Activated CD4-positive, alpha-beta T cell treated with anti-CD3 and anti-CD28 coated beads, Interleukin-2, amount 10 ng/mL, durations not matched to agents 24 days and 14 days (primary cell): ENCODE data around the gene GAB2. TPM values are rescaled to one million over a fixed set of nuclear protein-coding genes. Genes with fewer than 3 reads are reported as not detected.

Experiments
- DNase-seq: peaks from one replicate; pipeline ENCODE4 v3.0.0; 2022
- H3K27ac Mint-ChIP-seq: one replicate; pipeline ENCODE4 v1.8.0; 2022; ENCODE audit warnings: mild to moderate bottlenecking, mixed read lengths
- H3K27me3 Mint-ChIP-seq: one replicate; pipeline ENCODE4 v1.8.0; 2022; ENCODE audit warnings: mixed read lengths
- H3K36me3 Mint-ChIP-seq: one replicate; pipeline ENCODE4 v1.8.0; 2022; ENCODE audit warnings: low read depth, mild to moderate bottlenecking, mixed read lengths
- H3K4me1 Mint-ChIP-seq: one replicate; pipeline ENCODE4 v1.8.0; 2021; ENCODE audit warnings: mixed read lengths
- H3K4me3 Mint-ChIP-seq: one replicate; pipeline ENCODE4 v1.8.0; 2022; ENCODE audit warnings: mild to moderate bottlenecking, moderate library complexity, mixed read lengths
- H3K9me3 Mint-ChIP-seq: one replicate; pipeline ENCODE4 v1.8.0; 2021; ENCODE audit warnings: mixed read lengths
- intact Hi-C: fragments of 100-400 bp; cut with micrococcal nuclease; formaldehyde crosslinking; loops from one replicate; pipeline ENCODE4 v1.15.1; 2023
- total RNA-seq: library from RNA; stranded (reverse); gene quantifications from 2 replicates; pipeline ENCODE4 v1.2.3, GENCODE V29; 2022

GAB2 gene
- total RNA-seq, 1 donor from 2014 or later, result 16.1 TPM

- Mint-ChIP-seq H3K27ac (no peak overlapping the region), H3K4me3 (no peak overlapping the region), H3K4me1 (peaks cover 13% of the 10 kb centered on the region), H3K27me3 (no peaks in the 10 kb centered on the region), H3K36me3 (peaks cover 46% of the 10 kb centered on the region), H3K9me3 (peaks cover 16% of the 10 kb centered on the region)
- DNase-seq, result no peak
- intact Hi-C loops, result no loop called here
Measured at GRCh38 chr11:78268591-78269410, 148.8 kb downstream of the GAB2 start.

DNA sequence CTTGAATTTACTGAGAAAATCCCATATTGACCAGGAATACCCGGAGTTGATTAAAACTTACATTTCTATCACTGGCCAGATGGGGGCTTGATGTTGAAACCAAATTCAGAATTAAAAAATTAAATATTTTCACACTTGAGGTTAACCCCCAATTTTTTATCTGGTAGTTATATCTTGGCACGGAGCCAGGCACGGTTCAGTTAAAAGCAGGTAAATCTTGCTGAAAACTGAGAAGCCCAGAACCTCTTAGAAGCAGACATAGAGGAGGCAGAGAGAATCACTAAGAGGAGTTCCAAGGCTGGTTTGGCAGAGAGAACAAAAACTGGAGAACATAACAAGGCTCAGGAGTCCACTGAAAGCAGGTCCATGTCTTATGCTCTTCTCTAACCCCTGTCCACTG, 151.2 kb downstream of the GAB2 start:
- peaks cover 22% of the 10 kb centered on the region for H3K36me3 Mint-ChIP-seq
- H3K9me3 Mint-ChIP-seq, result no peaks in the 10 kb centered on the region
- peaks cover 15% of the 10 kb centered on the region for H3K4me1 Mint-ChIP-seq
- intact Hi-C loops, result no loop called here
- no peak overlapping the region for H3K4me3 Mint-ChIP-seq
- no peaks in the 10 kb centered on the region for H3K27me3 Mint-ChIP-seq
- no peak for DNase-seq
- H3K27ac Mint-ChIP-seq, result no peak overlapping the region

GRCh38 chr11:78265326-78265725, 152.3 kb downstream of the GAB2 start:
- no peak overlapping the region for H3K27ac Mint-ChIP-seq
- H3K4me3 Mint-ChIP-seq, result no peak overlapping the region
- DNase-seq, result no peak
- no peaks in the 10 kb centered on the region for H3K9me3 Mint-ChIP-seq
- peaks cover 15% of the 10 kb centered on the region for H3K4me1 Mint-ChIP-seq
- H3K27me3 Mint-ChIP-seq, result no peaks in the 10 kb centered on the region
- peaks cover 16% of the 10 kb centered on the region for H3K36me3 Mint-ChIP-seq
- intact Hi-C loops, result no loop called here

DNA sequence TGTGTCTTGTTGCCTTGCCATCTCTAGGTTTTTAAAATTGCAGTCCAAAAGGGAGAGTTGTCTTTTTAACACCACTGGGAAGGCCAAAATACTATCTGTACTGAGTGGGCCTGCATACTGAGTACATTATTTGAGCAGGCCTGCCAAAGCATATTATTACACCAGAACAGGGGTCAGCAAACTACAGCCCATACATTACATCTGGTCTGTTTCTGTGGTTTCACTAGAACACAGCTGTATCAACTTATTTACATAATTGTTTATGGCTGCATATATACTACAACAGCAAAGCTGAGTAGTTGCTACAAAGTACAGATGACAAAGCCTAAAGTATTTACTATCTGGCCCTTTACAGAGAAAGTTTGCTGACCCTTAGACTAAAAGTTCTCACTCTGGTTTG, 154.9 kb downstream of the GAB2 start:
- H3K4me1 Mint-ChIP-seq, result peaks cover 12% of the 10 kb centered on the region
- H3K4me3 Mint-ChIP-seq, result no peak overlapping the region
- H3K36me3 Mint-ChIP-seq, result peaks cover 9% of the 10 kb centered on the region
- no peaks in the 10 kb centered on the region for H3K9me3 Mint-ChIP-seq
- intact Hi-C loops, result no loop called here
- H3K27ac Mint-ChIP-seq, result no peak overlapping the region
- DNase-seq, result no peak
- no peaks in the 10 kb centered on the region for H3K27me3 Mint-ChIP-seq

- Mint-ChIP-seq H3K27me3 (no peaks in the 10 kb centered on the region), H3K27ac (no peak overlapping the region), H3K36me3 (peaks cover 8% of the 10 kb centered on the region)
Measured at GRCh38 chr11:78262238-78262637, 155.4 kb downstream of the GAB2 start.

DNA sequence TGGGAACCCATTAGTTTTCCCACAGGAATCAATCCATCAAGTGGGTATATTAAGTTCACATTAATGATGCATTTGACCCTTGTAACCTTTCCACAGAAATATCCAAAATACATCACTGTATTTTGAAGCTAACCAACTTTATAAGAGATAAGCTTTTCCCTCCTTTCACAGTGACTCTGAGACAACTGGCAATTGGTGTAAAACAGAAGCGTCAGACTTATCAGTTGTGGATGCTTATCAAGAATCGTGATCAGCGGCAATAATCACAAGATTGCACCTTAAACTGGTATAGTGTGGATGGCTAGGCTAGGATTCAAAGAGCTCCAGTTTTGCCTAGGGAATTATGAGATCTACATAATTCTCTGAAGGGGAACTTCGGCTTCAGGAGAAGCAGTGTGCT, 155.8 kb downstream of the GAB2 start:
- Mint-ChIP-seq H3K4me3 (no peak overlapping the region), H3K27me3 (no peaks in the 10 kb centered on the region), H3K36me3 (peaks cover 7% of the 10 kb centered on the region), H3K4me1 (peaks cover 12% of the 10 kb centered on the region), H3K9me3 (no peaks in the 10 kb centered on the region), H3K27ac (no peak overlapping the region)
- no peak for DNase-seq
- intact Hi-C loops, result no loop called here

More at GRCh38 chr11:78262238-78262637, 155.4 kb downstream of the GAB2 start:
- intact Hi-C loops, result no loop called here
- Mint-ChIP-seq H3K9me3 (no peaks in the 10 kb centered on the region), H3K4me3 (no peak overlapping the region), H3K4me1 (peaks cover 12% of the 10 kb centered on the region)
- no peak for DNase-seq

DNA sequence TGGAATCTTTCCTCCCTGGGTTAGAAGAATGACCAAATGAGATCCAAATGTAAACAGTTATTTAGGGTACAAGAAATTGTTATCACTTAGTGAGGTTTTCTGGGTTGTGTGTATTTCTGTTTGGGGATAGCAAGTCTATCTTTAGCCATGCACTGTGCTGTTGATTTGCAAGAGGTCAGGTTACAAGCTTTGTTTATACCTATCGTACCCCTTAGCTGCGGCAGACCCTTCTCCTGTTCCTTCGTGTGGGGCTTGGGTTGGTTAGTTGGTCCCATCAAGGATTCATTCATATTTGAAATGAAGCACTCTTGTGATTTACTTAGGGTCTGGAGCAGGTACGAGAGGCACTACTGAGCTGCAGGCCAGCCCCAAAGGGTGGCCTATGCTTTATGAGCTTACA, 156.3 kb downstream of the GAB2 start:
- H3K9me3 Mint-ChIP-seq, result no peaks in the 10 kb centered on the region

GRCh38 chr11:78259777-78260487, 157.7 kb downstream of the GAB2 start:
- Mint-ChIP-seq H3K36me3 (peaks cover 6% of the 10 kb centered on the region), H3K4me1 (peaks cover 6% of the 10 kb centered on the region), H3K27me3 (no peaks in the 10 kb centered on the region), H3K4me3 (no peak overlapping the region), H3K27ac (no peak overlapping the region), H3K9me3 (no peaks in the 10 kb centered on the region)
- no peak for DNase-seq
- intact Hi-C loops, result no loop called here

More for the DNA sequence above, 156.3 kb downstream of the GAB2 start:
- intact Hi-C loops, result no loop called here
- H3K36me3 Mint-ChIP-seq, result peaks cover 3% of the 10 kb centered on the region
- peaks cover 7% of the 10 kb centered on the region for H3K4me1 Mint-ChIP-seq
- H3K27ac Mint-ChIP-seq, result no peak overlapping the region
- DNase-seq, result no peak
- H3K4me3 Mint-ChIP-seq, result no peak overlapping the region
- no peaks in the 10 kb centered on the region for H3K27me3 Mint-ChIP-seq

GRCh38 chr11:78257654-78258053, 160.0 kb downstream of the GAB2 start:
- DNase-seq, result no peak
- Mint-ChIP-seq H3K4me1 (peaks cover 5% of the 10 kb centered on the region), H3K27ac (no peak overlapping the region), H3K4me3 (no peak overlapping the region), H3K9me3 (no peaks in the 10 kb centered on the region), H3K36me3 (peaks cover 8% of the 10 kb centered on the region), H3K27me3 (no peaks in the 10 kb centered on the region)
- intact Hi-C loops, result no loop called here

DNA sequence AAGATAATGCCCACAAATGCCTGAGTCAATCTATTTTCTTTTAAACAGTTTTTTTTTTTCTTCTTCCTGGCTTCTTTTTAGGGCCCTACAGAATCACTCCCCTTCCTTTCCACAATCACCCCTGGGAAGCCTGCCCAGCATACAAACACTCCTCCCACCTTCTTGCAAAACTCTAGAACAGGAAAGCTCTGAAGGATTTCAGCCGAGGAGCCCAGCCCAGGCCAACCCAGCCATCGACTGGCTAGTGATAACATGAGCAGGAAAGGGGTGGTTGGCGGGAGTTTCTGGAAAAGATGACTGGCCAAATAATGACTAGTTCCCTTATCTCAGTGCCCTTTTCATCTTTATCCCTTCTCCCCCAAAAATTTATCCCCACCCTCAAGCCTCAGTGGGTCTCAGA, 160.7 kb downstream of the GAB2 start:
- Mint-ChIP-seq H3K27ac (no peak overlapping the region), H3K4me1 (peaks cover 5% of the 10 kb centered on the region), H3K4me3 (no peak overlapping the region), H3K36me3 (peaks cover 8% of the 10 kb centered on the region), H3K27me3 (no peaks in the 10 kb centered on the region), H3K9me3 (no peaks in the 10 kb centered on the region)
- no peak for DNase-seq
- intact Hi-C loops, result no loop called here

DNA sequence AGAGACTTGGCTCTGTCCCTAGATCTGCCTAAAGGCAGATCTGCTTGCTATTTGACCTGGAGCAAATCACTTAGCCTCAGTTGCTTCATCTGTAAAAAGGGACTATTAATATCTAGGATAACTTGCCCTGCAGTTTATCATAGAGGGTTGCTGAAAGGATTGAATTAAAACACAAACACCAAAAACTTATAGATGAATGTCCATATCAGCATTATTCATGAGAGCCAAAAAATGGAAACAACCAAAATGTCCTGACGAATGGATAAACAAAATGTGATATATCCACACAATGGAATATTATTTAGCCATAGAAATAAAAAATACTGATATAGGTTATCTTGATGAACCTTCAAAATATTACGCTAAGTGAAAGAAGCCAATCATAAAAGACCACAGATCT, 161.7 kb downstream of the GAB2 start:
- no peak for DNase-seq
- H3K36me3 Mint-ChIP-seq, result peaks cover 8% of the 10 kb centered on the region
- H3K9me3 Mint-ChIP-seq, result no peaks in the 10 kb centered on the region
- peaks cover 7% of the 10 kb centered on the region for H3K4me1 Mint-ChIP-seq
- intact Hi-C loops, result no loop called here
- H3K27ac Mint-ChIP-seq, result no peak overlapping the region
- H3K27me3 Mint-ChIP-seq, result no peaks in the 10 kb centered on the region
- H3K4me3 Mint-ChIP-seq, result no peak overlapping the region

DNA sequence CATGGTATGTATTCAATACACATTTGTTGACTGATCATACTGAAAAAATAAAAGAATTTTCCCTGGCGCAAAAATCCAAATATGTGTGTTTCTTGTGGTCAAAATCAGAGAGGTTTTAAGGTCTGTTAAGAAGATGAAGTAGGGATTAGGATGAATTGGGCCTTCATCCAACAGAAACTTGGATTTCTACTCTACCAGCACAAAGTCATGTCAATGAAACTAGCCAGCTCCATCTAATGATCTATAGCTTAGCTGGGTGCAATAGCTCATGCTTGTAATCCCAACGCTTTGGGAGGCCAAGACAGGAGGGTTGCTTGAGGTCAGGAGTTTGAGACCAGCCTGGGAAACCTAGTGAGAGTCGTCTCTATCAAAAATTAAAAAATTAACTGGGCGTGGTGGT, 163.4 kb downstream of the GAB2 start:
- no peak overlapping the region for H3K4me3 Mint-ChIP-seq
- H3K27ac Mint-ChIP-seq, result no peak overlapping the region
- no peaks in the 10 kb centered on the region for H3K27me3 Mint-ChIP-seq
- no peak for DNase-seq
- peaks cover 12% of the 10 kb centered on the region for H3K4me1 Mint-ChIP-seq
- H3K36me3 Mint-ChIP-seq, result peaks cover 17% of the 10 kb centered on the region
- H3K9me3 Mint-ChIP-seq, result no peaks in the 10 kb centered on the region
- intact Hi-C loops, result no loop called here

- H3K36me3 Mint-ChIP-seq, result peaks cover 21% of the 10 kb centered on the region
- no peak overlapping the region for H3K27ac Mint-ChIP-seq
- H3K4me3 Mint-ChIP-seq, result no peak overlapping the region
- no peak for DNase-seq
- intact Hi-C loops, result no loop called here
- H3K27me3 Mint-ChIP-seq, result no peaks in the 10 kb centered on the region
- H3K9me3 Mint-ChIP-seq, result no peaks in the 10 kb centered on the region
- peaks cover 13% of the 10 kb centered on the region for H3K4me1 Mint-ChIP-seq
Measured at GRCh38 chr11:78253797-78254196, 163.8 kb downstream of the GAB2 start.

DNA sequence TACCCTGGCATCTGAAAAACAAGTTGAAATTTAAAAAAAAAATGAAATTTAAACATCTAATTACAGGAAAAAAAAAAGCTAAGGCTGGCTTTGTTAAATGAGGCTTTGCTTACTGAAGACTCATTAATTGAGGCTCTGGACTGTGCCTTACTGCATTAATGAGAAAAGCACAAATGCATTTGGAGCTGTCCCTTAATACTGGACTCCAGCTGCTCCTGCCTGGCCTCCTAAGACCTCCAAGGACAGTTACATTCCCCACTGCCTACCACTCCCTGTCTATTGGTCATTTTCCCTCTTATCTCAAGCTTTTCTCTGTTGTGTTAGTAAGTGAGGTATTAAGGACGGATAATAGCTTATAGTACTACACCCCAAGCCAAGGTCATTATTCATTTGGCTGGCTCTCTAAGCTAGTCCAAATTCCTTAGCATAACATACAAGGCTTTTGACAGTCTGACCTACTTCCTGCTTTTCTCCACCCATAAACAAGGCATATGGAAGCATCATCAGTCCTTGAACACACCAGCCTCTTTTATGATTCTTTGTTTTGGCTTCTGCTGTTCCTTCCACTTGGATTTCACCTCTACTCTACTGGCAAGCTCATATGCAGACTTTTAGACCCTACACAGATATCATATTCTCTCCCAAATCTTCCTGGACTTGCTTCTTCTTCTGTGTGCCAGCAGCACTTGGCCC, 166.4 kb downstream of the GAB2 start:
- no peaks in the 10 kb centered on the region for H3K9me3 Mint-ChIP-seq
- no peak for DNase-seq
- H3K27me3 Mint-ChIP-seq, result no peaks in the 10 kb centered on the region
- H3K36me3 Mint-ChIP-seq, result peaks cover 39% of the 10 kb centered on the region
- intact Hi-C loops, result no loop called here
- no peak overlapping the region for H3K27ac Mint-ChIP-seq
- H3K4me3 Mint-ChIP-seq, result no peak overlapping the region
- peaks cover 13% of the 10 kb centered on the region for H3K4me1 Mint-ChIP-seq
